Measurements from ENCODE around the gene PFN4. TPM values are rescaled to one million over a fixed set of nuclear protein-coding genes. Genes with fewer than 3 reads are reported as not detected.
"Not testable (repeated sequence)": the region's sequence is repeated elsewhere in the genome, so short reads cannot be mapped to it uniquely, and the experiment has no call there.

PFN4 gene
- polyA plus RNA-seq, 1 of the 3 experiments (the other 2 are of a cell fraction) = 0.61 TPM

- TF ChIP-seq PBX3 (IDR thresholded peaks at IDR 0.05) (no peak), CTCF (IDR thresholded peaks at IDR 0.05) (no peak), MAX (IDR thresholded peaks at IDR 0.05; ENCODE audit: low read depth) (no peak), REST (IDR thresholded peaks at IDR 0.05; ENCODE audit: low read depth, low read length) (no peak)
These were observed 29.5 kb upstream of the PFN4 start (continued) for GRCh38 chr2:24152413-24153197.

- CTCF ChIA-PET = interaction anchor here (0.6 kb wide), 1 partner anchor 114 kb away, joined by 3 read pairs; no protein-coding TSS in a partner anchor
- H3K4me2 ChIP-seq = no peak overlapping the region
- no peak overlapping the region for H3K9ac ChIP-seq
- H3K27ac ChIP-seq (ENCODE audit: low read depth in 2 of 2, low read length in 1 of 2) = no peak overlapping the region
- H3K79me2 ChIP-seq (ENCODE audit: insufficient read depth) = no peaks in the 10 kb centered on the region
- no peaks in the 10 kb centered on the region for H3K27me3 ChIP-seq (ENCODE audit: insufficient read depth)
- TF ChIP-seq EP300 (IDR thresholded peaks at IDR 0.05; ENCODE audit: borderline replicate concordance in 1 of 2, low read depth in 1 of 2, low read length in 1 of 2) = no peak
- H3K9me3 ChIP-seq = peaks cover 5% of the 10 kb centered on the region; the same call in 1 of the 2 replicates
- POLR2A ChIA-PET = no interaction called here
- no peak overlapping the region for H3K4me3 ChIP-seq (ENCODE audit: low read depth in 2 of 2, low read length in 1 of 2)
- H2AFZ ChIP-seq (ENCODE audit: low read depth) = no peak overlapping the region
- peaks cover 3% of the 10 kb centered on the region for H3F3A ChIP-seq (replicated peaks; ENCODE audit: insufficient read depth)
- H3K36me3 ChIP-seq (replicated peaks in 1 of 2; ENCODE audit: control insufficient read depth in 1 of 2, insufficient read depth in 2 of 2, low read length in 1 of 2) = peaks cover 2 to 13% of the 10 kb centered on the region in 2 experiments
- H3K9me2 ChIP-seq = no peaks in the 10 kb centered on the region
- no peaks in the 10 kb centered on the region for H3K4me1 ChIP-seq (ENCODE audit: control insufficient read depth in 1 of 2, insufficient read depth in 2 of 2, low read depth in 1 of 2, low read length in 1 of 2)
- no peak for DNase-seq
- H4K20me1 ChIP-seq (ENCODE audit: insufficient read depth) = no peaks in the 10 kb centered on the region
These were observed 24.2 kb upstream of the PFN4 start for GRCh38 chr2:24147364-24147763.

- POLR2A ChIA-PET; H2AFZ ChIP-seq (ENCODE audit: low read depth); H3K27me3 ChIP-seq (ENCODE audit: insufficient read depth); H3K79me2 ChIP-seq (ENCODE audit: insufficient read depth); H3K9me3 ChIP-seq; H3K4me2 ChIP-seq; H3K4me1 ChIP-seq (ENCODE audit: control insufficient read depth in 1 of 2, insufficient read depth in 2 of 2, low read depth in 1 of 2, low read length in 1 of 2); H3K27ac ChIP-seq (ENCODE audit: low read depth in 2 of 2, low read length in 1 of 2); H3K9me2 ChIP-seq; H3K4me3 ChIP-seq (ENCODE audit: low read depth in 2 of 2, low read length in 1 of 2); CTCF ChIA-PET; H3F3A ChIP-seq (replicated peaks; ENCODE audit: insufficient read depth); DNase-seq; H4K20me1 ChIP-seq (ENCODE audit: insufficient read depth); H3K9ac ChIP-seq; H3K36me3 ChIP-seq (replicated peaks in 1 of 2; ENCODE audit: control insufficient read depth in 1 of 2, insufficient read depth in 2 of 2, low read length in 1 of 2): not testable (repeated sequence)
- WGBS (ENCODE audit: low lambda C conversion rate) = 81% methylated on average over 5 of the region's 5 CpGs
These were observed 17.2 kb upstream of the PFN4 start for GRCh38 chr2:24140305-24140704.

Data from SK-N-SH (cell line).